H9 (cell line): Measurements from ENCODE around the gene HHAT. TPM values are rescaled to one million over a fixed set of nuclear protein-coding genes. Genes with fewer than 3 reads are reported as not detected.

Experiments used
- DNase-seq: peaks from one replicate; pipeline ENCODE4 v3.0.0-alpha.2; 2017
- H2AFZ ChIP-seq: one replicate; pipeline ENCODE4 v1.6.1; 2013; ENCODE audit warnings: mild to moderate bottlenecking, low read length, control low read depth, moderate library complexity
- H2AK5ac ChIP-seq: 2 replicates; pipeline ENCODE4 v1.6.1; 2013; ENCODE audit warnings: low read length, control low read depth, mixed read lengths; ENCODE audit not compliant: insufficient read length
- H2BK120ac ChIP-seq: one replicate; pipeline ENCODE4 v1.6.1; 2013; ENCODE audit warnings: low read depth, mild to moderate bottlenecking, low read length, control low read depth, inconsistent platforms; ENCODE audit not compliant: poor library complexity, severe bottlenecking
- H2BK12ac ChIP-seq: 2 replicates; pipeline ENCODE4 v1.6.1; 2013; ENCODE audit warnings: low read length, control low read depth, mixed read lengths, low read depth; ENCODE audit not compliant: insufficient read length
- H2BK15ac ChIP-seq: 2 replicates; pipeline ENCODE4 v1.6.1; 2013; ENCODE audit warnings: low read depth, low read length, control low read depth
- H2BK20ac ChIP-seq: one replicate; pipeline ENCODE4 v1.6.1; 2013; ENCODE audit warnings: low read depth, mild to moderate bottlenecking, low read length, control low read depth, inconsistent platforms; ENCODE audit not compliant: poor library complexity, severe bottlenecking
- H2BK5ac ChIP-seq: 2 replicates; pipeline ENCODE4 v1.6.1; 2013; ENCODE audit warnings: low read length, control low read depth, mixed read lengths; ENCODE audit not compliant: insufficient read length
- H3K14ac ChIP-seq: 2 replicates; pipeline ENCODE4 v1.6.1; 2013; ENCODE audit warnings: low read length, control low read depth; ENCODE audit not compliant: insufficient read depth
- H3K18ac ChIP-seq: 2 replicates; pipeline ENCODE4 v1.6.1; 2013; ENCODE audit warnings: low read depth, mild to moderate bottlenecking, mixed read lengths, low read length, control low read depth; ENCODE audit not compliant: insufficient read length
- H3K23ac ChIP-seq: 2 replicates; pipeline ENCODE4 v1.6.1; 2013; ENCODE audit warnings: low read length, control low read depth, mixed read lengths, low read depth; ENCODE audit not compliant: insufficient read length
- H3K23me2 ChIP-seq: 2 replicates; pipeline ENCODE4 v1.6.1; 2013; ENCODE audit warnings: low read depth, mild to moderate bottlenecking, mixed read lengths, low read length, control low read depth; ENCODE audit not compliant: insufficient read length, poor library complexity, severe bottlenecking
- H3K27ac ChIP-seq: 2 replicates; pipeline ENCODE4 v1.5.1; 2013; ENCODE audit warnings: low read length, control low read depth, mixed read lengths, low read depth; ENCODE audit not compliant: insufficient read length
- H3K27me3 ChIP-seq: 2 replicates; pipeline ENCODE4 v1.6.1; 2013; ENCODE audit warnings: low read length, control low read depth, inconsistent platforms; ENCODE audit not compliant: insufficient read depth
- H3K4ac ChIP-seq: 2 replicates; pipeline ENCODE4 v1.6.1; 2013; ENCODE audit warnings: low read depth, mild to moderate bottlenecking, control low read depth, inconsistent platforms, low read length, moderate library complexity
- H3K4me1 ChIP-seq: 2 replicates; pipeline ENCODE4 v1.6.1; 2013; ENCODE audit warnings: low read length, control low read depth, inconsistent platforms; ENCODE audit not compliant: insufficient read depth
- H3K4me2 ChIP-seq: 2 replicates; pipeline ENCODE4 v1.6.1; 2013; ENCODE audit warnings: low read length, control low read depth, mixed read lengths; ENCODE audit not compliant: insufficient read length, insufficient read depth
- H3K56ac ChIP-seq: 2 replicates; pipeline ENCODE4 v1.6.1; 2013; ENCODE audit warnings: low read depth, mild to moderate bottlenecking, mixed read lengths, low read length, control low read depth; ENCODE audit not compliant: insufficient read length
- H3K79me1 ChIP-seq: 2 replicates; pipeline ENCODE4 v1.6.1; 2013; ENCODE audit warnings: low read depth, mild to moderate bottlenecking, moderate library complexity, low read length, control low read depth, inconsistent platforms; ENCODE audit not compliant: insufficient read depth, poor library complexity, severe bottlenecking
- H3K79me2 ChIP-seq: 2 replicates; pipeline ENCODE4 v1.6.1; 2013; ENCODE audit warnings: low read length, control low read depth, inconsistent platforms; ENCODE audit not compliant: insufficient read depth
- H3K9ac ChIP-seq: 2 replicates; pipeline ENCODE4 v1.6.1; 2013; ENCODE audit warnings: low read length, control low read depth, mixed read lengths; ENCODE audit not compliant: insufficient read length; ENCODE audit errors: extremely low read depth
- H3K9me3 ChIP-seq: one replicate; pipeline ENCODE4 v1.6.1; 2013; ENCODE audit warnings: low read depth, low read length, inconsistent platforms; ENCODE audit not compliant: control insufficient read depth
- H3T11ph ChIP-seq: one replicate; pipeline ENCODE4 v1.6.1; 2013; ENCODE audit warnings: mild to moderate bottlenecking, low read length, control low read depth, inconsistent platforms
- H4K20me1 ChIP-seq: one replicate; pipeline ENCODE4 v1.6.1; 2013; ENCODE audit not compliant: control insufficient read depth, insufficient read length, insufficient read depth
- H4K5ac ChIP-seq: 2 replicates; pipeline ENCODE4 v1.6.1; 2013; ENCODE audit warnings: low read depth, mild to moderate bottlenecking, mixed read lengths, low read length, control low read depth; ENCODE audit not compliant: insufficient read length
- H4K8ac ChIP-seq: replicated peaks from 2 replicates; pipeline ENCODE4 v1.6.1; 2013; ENCODE audit warnings: low read length, control low read depth, mixed read lengths, low read depth; ENCODE audit not compliant: insufficient read length
- H4K91ac ChIP-seq: 2 replicates; pipeline ENCODE4 v1.6.1; 2013; ENCODE audit warnings: low read depth, mild to moderate bottlenecking, moderate library complexity, mixed read lengths, low read length, control low read depth; ENCODE audit not compliant: insufficient read length
- H3K27ac Mint-ChIP-seq, 3 experiments: 2 replicates in 2 of 3; 3 replicates in 1 of 3; pipeline ENCODE4 v1.8.0; 2020 to 2021; ENCODE audit warnings: mixed read lengths in 3 of 3, mild to moderate bottlenecking in 1 of 3, moderate library complexity in 1 of 3
- H3K27me3 Mint-ChIP-seq: 2 replicates; pipeline ENCODE4 v1.8.0; 2021; ENCODE audit warnings: low read depth, mild to moderate bottlenecking, moderate library complexity, mixed read lengths
- H3K36me3 Mint-ChIP-seq, 3 experiments: 2 replicates in 2 of 3; 3 replicates in 1 of 3; pipeline ENCODE4 v1.8.0; 2020 to 2021; ENCODE audit warnings: low read depth in 3 of 3, mixed read lengths in 3 of 3; ENCODE audit not compliant: insufficient read depth in 1 of 3
- H3K4me1 Mint-ChIP-seq, 2 experiments: 2 replicates each; pipeline ENCODE4 v1.8.0; 2020; ENCODE audit warnings: mixed read lengths in 2 of 2
- H3K4me3 Mint-ChIP-seq, 2 experiments: 2 replicates in 1 of 2; 3 replicates in 1 of 2; pipeline ENCODE4 v1.8.0; 2020 to 2021; ENCODE audit warnings: mild to moderate bottlenecking in 2 of 2, mixed read lengths in 2 of 2, moderate library complexity in 1 of 2
- H3K9me3 Mint-ChIP-seq, 2 experiments: 2 replicates in 1 of 2; 3 replicates in 1 of 2; pipeline ENCODE4 v1.8.0; 2020; ENCODE audit warnings: mild to moderate bottlenecking in 2 of 2, mixed read lengths in 2 of 2, moderate library complexity in 1 of 2
- WGBS: extraction: QIAGEN DNeasy Blood & Tissue Kit; methylation state at CpG from one replicate; pipeline ENCODE4 v1.1.7; 2013; ENCODE audit warnings: missing lambda C conversion rate, low lambda C conversion rate, mixed read lengths; ENCODE audit not compliant: insufficient read length; ENCODE audit errors: extremely low coverage; 5-methylcytosine and 5-hydroxymethylcytosine counted together
- total RNA-seq: library from RNA; stranded (reverse); gene quantifications from 2 replicates; pipeline ENCODE4 v1.2.1, GENCODE V29; 2021
- TF ChIP-seq, protein P1 (sequence below): fragments of 200-600 bp; sonication (generic); conservative IDR thresholded peaks from 3 replicates; pipeline ENCODE4 v1.8.0; 2021; ENCODE audit warnings: antibody characterized with exemption, mild to moderate bottlenecking

HHAT gene
- total RNA-seq, 1 experiment from 2014 or later = 0.48 TPM

DNA sequence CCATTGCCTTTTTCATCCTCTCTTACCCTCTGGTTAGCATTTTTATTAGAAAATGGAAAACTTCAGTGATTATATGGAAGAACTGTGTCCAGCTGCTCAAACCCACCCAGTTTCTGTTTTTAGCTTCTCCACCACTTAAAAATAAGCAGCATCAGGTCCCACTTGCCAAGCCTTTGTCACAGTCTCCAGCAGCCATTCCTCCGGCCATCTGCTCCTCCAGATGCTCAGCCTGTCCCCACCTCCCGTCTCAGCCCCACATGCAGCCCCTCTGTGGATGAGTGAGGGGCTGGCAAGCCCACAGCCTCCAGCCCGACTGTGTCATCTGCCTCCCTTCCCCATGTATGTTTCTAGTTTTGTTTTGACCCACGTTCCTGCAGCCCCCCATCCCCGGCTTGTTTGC is 289.7 kb downstream of the HHAT start:
- WGBS = no CpG with 5 or more reads among the region's 5 CpGs
- H3K9me3 Mint-ChIP-seq = no peaks in the 10 kb centered on the region
- Histone ChIP-seq H2BK15ac (no peak overlapping the region), H3K9ac (no peak overlapping the region), H3K79me2 (no peaks in the 10 kb centered on the region), H3K56ac (no peak overlapping the region), H3K4me1 (no peaks in the 10 kb centered on the region), H3T11ph (no peak overlapping the region), H2BK12ac (no peak overlapping the region), H4K91ac (no peak overlapping the region), H3K27me3 (no peaks in the 10 kb centered on the region), H3K27ac (no peak overlapping the region), H4K8ac (no peak overlapping the region), H3K4ac (no peak overlapping the region), H2AFZ (no peak overlapping the region), H2BK5ac (no peak overlapping the region), H4K20me1 (no peaks in the 10 kb centered on the region), H2BK120ac (no peak overlapping the region), H2AK5ac (no peak overlapping the region), H4K5ac (no peak overlapping the region), H3K23ac (no peak overlapping the region), H2BK20ac (no peak overlapping the region), H3K14ac (no peak overlapping the region), H3K18ac (no peak overlapping the region), H3K9me3 (no peaks in the 10 kb centered on the region), H3K23me2 (no peaks in the 10 kb centered on the region), H3K4me2 (no peak overlapping the region), H3K79me1 (no peaks in the 10 kb centered on the region)
- H3K27me3 Mint-ChIP-seq = no peaks in the 10 kb centered on the region
- H3K4me1 Mint-ChIP-seq = peaks cover 0 to 5% of the 10 kb centered on the region in 2 experiments; a peak in 1 of 4 replicates
- H3K36me3 Mint-ChIP-seq = no peaks in the 10 kb centered on the region
- TF ChIP-seq, protein P1, sequence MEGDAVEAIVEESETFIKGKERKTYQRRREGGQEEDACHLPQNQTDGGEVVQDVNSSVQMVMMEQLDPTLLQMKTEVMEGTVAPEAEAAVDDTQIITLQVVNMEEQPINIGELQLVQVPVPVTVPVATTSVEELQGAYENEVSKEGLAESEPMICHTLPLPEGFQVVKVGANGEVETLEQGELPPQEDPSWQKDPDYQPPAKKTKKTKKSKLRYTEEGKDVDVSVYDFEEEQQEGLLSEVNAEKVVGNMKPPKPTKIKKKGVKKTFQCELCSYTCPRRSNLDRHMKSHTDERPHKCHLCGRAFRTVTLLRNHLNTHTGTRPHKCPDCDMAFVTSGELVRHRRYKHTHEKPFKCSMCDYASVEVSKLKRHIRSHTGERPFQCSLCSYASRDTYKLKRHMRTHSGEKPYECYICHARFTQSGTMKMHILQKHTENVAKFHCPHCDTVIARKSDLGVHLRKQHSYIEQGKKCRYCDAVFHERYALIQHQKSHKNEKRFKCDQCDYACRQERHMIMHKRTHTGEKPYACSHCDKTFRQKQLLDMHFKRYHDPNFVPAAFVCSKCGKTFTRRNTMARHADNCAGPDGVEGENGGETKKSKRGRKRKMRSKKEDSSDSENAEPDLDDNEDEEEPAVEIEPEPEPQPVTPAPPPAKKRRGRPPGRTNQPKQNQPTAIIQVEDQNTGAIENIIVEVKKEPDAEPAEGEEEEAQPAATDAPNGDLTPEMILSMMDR = no peak
- H3K27ac Mint-ChIP-seq = no peak overlapping the region
- H3K4me3 Mint-ChIP-seq = no peak overlapping the region
- DNase-seq = no peak
